HepG2 (cell line): ENCODE data around the gene NINJ2. TPM values are rescaled to one million over a fixed set of nuclear protein-coding genes. Genes with fewer than 3 reads are reported as not detected.

ENCODE experiments used
- CC2D1A ChIP-seq: sonication (generic); formaldehyde crosslinking; IDR thresholded peaks from 2 replicates; pipeline ENCODE4 v1.8.1; 2023; ENCODE audit warnings: mild to moderate bottlenecking, missing genetic modification reagents
- CREB1 ChIP-seq, 2 experiments: fragments of 450-650 bp in 1 of 2; IDR thresholded peaks; 2 replicates each; pipeline ENCODE4 v1.6.1; 2016 to 2017; ENCODE audit warnings: control low read depth in 1 of 2, mild to moderate bottlenecking in 1 of 2, missing compliant biosample characterization in 1 of 2, missing genetic modification characterization in 1 of 2
- JUND ChIP-seq: sonication (generic); formaldehyde crosslinking; IDR thresholded peaks from 2 replicates; pipeline ENCODE4 v1.8.0; 2022; ENCODE audit warnings: mild to moderate bottlenecking, missing genetic modification reagents
- KDM2A ChIP-seq: sonication (generic); formaldehyde crosslinking; IDR thresholded peaks from 2 replicates; pipeline ENCODE4 v1.4.0; 2020; ENCODE audit warnings: low read depth, missing genetic modification reagents, borderline replicate concordance
- PAF1 ChIP-seq: IDR thresholded peaks from 2 replicates; pipeline ENCODE4 v1.6.1; 2016; ENCODE audit warnings: missing genetic modification reagents, missing compliant biosample characterization
- SP2 ChIP-seq: sonication (generic); formaldehyde crosslinking; IDR thresholded peaks from 2 replicates; pipeline ENCODE4 v1.5.1; 2020; ENCODE audit warnings: mild to moderate bottlenecking, missing genetic modification reagents
- TCF7L2 ChIP-seq: IDR thresholded peaks from 2 replicates; pipeline ENCODE4 v1.6.1; 2011; ENCODE audit warnings: mild to moderate bottlenecking, low read depth, low read length, moderate library complexity
- ZNF3 ChIP-seq: IDR thresholded peaks from 2 replicates; pipeline ENCODE4 v1.7.0; 2017; ENCODE audit warnings: inconsistent platforms
- ZNF33A ChIP-seq: sonication (generic); formaldehyde crosslinking; IDR thresholded peaks from 2 replicates; pipeline ENCODE4 v1.5.1; 2020; ENCODE audit warnings: missing genetic modification reagents, mild to moderate bottlenecking, moderate library complexity, borderline replicate concordance
- ZNF484 ChIP-seq: sonication (generic); formaldehyde crosslinking; IDR thresholded peaks from 2 replicates; pipeline ENCODE4 v1.5.1; 2020; ENCODE audit warnings: mild to moderate bottlenecking, low read depth, missing genetic modification reagents, borderline replicate concordance
- ZNF776 ChIP-seq: sonication (generic); formaldehyde crosslinking; IDR thresholded peaks from 2 replicates; pipeline ENCODE4 v1.4.0; 2020; ENCODE audit warnings: mild to moderate bottlenecking, missing genetic modification reagents
- polyA plus RNA-seq, 8 experiments: library from polyadenylated mRNA; depleted of rRNA in 3 of 8; stranded (reverse) in 7 of 8; unstranded in 1 of 8; fragments of >200 nt; fragmentation: Illumina TruSeq in 4 of 8; extraction: Trizol in 4 of 8; gene quantifications; 2 replicates each; pipeline versions ENCODE4 v1.2.1 to v1.2.3, GENCODE V29; 2011 to 2016; ENCODE audit warnings: low read depth in 4 of 8, missing spikeins in 1 of 8, mixed read lengths in 1 of 8; ENCODE audit not compliant: insufficient read depth in 1 of 8
- total RNA-seq, 5 experiments: library from RNA; depleted of rRNA; stranded (reverse); fragments of >200 nt; fragmentation: Illumina TruSeq; extraction: Trizol; gene quantifications; 2 replicates each; pipeline ENCODE4 v1.2.3, GENCODE V29; 2016; ENCODE audit warnings: low read depth in 1 of 5
- TF ChIP-seq, protein P1 (sequence below): sonication (generic); formaldehyde crosslinking; IDR thresholded peaks from 2 replicates; pipeline ENCODE4 v1.4.0; 2020; ENCODE audit warnings: mild to moderate bottlenecking, missing genetic modification reagents
- TF ChIP-seq, protein P2 (sequence below): IDR thresholded peaks from 2 replicates; pipeline ENCODE4 v1.6.1; 2016
- TF ChIP-seq, protein P3 (sequence below): sonication (generic); formaldehyde crosslinking; IDR thresholded peaks from 2 replicates; pipeline ENCODE4 v1.9.0; 2021; ENCODE audit warnings: missing genetic modification reagents, mild to moderate bottlenecking, borderline replicate concordance
- TF ChIP-seq, protein P4 (sequence below): fragments of 450-650 bp; IDR thresholded peaks from 2 replicates; pipeline ENCODE4 v1.6.1; 2017; ENCODE audit warnings: mild to moderate bottlenecking
- TF ChIP-seq, protein P5 (sequence below): sonication (generic); formaldehyde crosslinking; IDR thresholded peaks from 2 replicates; pipeline ENCODE4 v1.5.0; 2020; ENCODE audit warnings: mild to moderate bottlenecking, missing genetic modification reagents
- TF ChIP-seq, protein P6 (sequence below): sonication (generic); formaldehyde crosslinking; IDR thresholded peaks from 2 replicates; pipeline ENCODE4 v1.8.0; 2022; ENCODE audit warnings: missing genetic modification reagents, mild to moderate bottlenecking, inconsistent platforms, borderline replicate concordance

Gene NINJ2
- total and polyA plus RNA-seq, 2 of the 13 experiments (the other 11 are each of a cell fraction or from before 2014, with no cell fraction given): 0.62 to 3.8 TPM

DNA sequence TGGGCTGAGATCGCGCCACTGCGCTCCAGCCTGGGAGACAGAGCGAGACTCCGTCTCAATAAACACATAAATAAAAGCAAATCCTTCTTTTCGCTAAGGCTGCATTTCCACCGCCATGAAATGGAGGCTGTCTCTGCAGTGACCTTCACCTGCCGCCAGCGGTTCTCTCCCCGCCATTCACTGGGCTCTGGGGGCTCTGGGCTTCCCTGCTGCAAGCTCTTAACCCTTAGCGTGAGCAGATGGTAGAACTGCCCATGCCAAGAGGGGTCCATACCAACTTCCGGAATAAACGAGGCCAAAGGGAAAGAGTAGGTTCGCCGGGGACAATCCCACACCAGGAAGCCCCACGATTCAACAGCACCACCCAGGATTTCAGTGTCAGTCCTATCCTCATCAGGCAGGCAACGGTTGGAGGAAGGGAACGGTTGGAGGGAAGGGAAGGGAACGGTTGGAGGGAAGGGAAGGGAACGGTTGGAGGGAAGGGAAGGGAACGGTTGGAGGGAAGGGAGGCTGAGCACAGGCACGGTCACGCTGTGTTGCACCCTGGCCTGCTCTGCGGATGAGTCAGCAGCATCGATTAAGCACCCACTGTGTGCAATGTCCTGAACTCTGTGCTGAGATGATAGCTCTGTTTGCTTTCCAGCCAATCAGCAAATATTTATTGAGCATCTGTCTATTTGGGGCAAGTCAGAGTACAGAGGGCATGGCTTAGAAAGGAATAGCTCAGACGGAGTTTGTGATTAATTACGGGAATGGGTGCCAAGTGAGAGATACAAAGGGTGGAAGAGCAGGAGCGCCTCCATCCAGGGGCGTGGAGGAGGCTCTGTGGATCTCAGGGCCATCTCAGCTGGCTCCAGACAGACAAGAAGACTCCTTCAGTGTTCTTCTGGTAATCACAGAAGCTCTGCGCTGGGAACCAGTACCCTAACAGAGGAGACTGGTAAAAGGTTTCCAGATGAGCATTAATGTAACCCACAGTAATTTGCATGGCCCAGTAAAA, 77.9 kb downstream of the NINJ2 start (continued):
- TF ChIP-seq, protein P1, sequence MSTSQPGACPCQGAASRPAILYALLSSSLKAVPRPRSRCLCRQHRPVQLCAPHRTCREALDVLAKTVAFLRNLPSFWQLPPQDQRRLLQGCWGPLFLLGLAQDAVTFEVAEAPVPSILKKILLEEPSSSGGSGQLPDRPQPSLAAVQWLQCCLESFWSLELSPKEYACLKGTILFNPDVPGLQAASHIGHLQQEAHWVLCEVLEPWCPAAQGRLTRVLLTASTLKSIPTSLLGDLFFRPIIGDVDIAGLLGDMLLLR (CRISPR knock-in tag): no peak
- TF ChIP-seq SP2 (CRISPR knock-in tag) (0 out of 2 replicates have a peak, but pooled peaks have one; percentile 34), ZNF3 (no peak), JUND (CRISPR knock-in tag) (peak; percentile 99), ZNF33A (CRISPR knock-in tag) (no peak), PAF1 (CRISPR knock-in tag) (no peak), ZNF484 (no peak), KDM2A (no peak), CREB1 (IDR thresholded peaks at IDR 0.05) (0 out of 2 replicates have a peak, but pooled peaks have one; percentile 5), CREB1 (CRISPR knock-in tag; IDR thresholded peaks at IDR 0.05) (peak; percentile 63), CC2D1A (no peak), TCF7L2 (no peak), ZNF776 (no peak)
- TF ChIP-seq, protein P2, sequence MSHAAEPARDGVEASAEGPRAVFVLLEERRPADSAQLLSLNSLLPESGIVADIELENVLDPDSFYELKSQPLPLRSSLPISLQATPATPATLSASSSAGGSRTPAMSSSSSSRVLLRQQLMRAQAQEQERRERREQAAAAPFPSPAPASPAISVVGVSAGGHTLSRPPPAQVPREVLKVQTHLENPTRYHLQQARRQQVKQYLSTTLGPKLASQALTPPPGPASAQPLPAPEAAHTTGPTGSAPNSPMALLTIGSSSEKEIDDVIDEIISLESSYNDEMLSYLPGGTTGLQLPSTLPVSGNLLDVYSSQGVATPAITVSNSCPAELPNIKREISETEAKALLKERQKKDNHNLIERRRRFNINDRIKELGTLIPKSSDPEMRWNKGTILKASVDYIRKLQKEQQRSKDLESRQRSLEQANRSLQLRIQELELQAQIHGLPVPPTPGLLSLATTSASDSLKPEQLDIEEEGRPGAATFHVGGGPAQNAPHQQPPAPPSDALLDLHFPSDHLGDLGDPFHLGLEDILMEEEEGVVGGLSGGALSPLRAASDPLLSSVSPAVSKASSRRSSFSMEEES (CRISPR knock-in tag): no peak
- TF ChIP-seq, protein P3, sequence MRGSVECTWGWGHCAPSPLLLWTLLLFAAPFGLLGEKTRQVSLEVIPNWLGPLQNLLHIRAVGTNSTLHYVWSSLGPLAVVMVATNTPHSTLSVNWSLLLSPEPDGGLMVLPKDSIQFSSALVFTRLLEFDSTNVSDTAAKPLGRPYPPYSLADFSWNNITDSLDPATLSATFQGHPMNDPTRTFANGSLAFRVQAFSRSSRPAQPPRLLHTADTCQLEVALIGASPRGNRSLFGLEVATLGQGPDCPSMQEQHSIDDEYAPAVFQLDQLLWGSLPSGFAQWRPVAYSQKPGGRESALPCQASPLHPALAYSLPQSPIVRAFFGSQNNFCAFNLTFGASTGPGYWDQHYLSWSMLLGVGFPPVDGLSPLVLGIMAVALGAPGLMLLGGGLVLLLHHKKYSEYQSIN: no peak
- TF ChIP-seq, protein P4, sequence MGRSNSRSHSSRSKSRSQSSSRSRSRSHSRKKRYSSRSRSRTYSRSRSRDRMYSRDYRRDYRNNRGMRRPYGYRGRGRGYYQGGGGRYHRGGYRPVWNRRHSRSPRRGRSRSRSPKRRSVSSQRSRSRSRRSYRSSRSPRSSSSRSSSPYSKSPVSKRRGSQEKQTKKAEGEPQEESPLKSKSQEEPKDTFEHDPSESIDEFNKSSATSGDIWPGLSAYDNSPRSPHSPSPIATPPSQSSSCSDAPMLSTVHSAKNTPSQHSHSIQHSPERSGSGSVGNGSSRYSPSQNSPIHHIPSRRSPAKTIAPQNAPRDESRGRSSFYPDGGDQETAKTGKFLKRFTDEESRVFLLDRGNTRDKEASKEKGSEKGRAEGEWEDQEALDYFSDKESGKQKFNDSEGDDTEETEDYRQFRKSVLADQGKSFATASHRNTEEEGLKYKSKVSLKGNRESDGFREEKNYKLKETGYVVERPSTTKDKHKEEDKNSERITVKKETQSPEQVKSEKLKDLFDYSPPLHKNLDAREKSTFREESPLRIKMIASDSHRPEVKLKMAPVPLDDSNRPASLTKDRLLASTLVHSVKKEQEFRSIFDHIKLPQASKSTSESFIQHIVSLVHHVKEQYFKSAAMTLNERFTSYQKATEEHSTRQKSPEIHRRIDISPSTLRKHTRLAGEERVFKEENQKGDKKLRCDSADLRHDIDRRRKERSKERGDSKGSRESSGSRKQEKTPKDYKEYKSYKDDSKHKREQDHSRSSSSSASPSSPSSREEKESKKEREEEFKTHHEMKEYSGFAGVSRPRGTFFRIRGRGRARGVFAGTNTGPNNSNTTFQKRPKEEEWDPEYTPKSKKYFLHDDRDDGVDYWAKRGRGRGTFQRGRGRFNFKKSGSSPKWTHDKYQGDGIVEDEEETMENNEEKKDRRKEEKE: no peak
- TF ChIP-seq, protein P5, sequence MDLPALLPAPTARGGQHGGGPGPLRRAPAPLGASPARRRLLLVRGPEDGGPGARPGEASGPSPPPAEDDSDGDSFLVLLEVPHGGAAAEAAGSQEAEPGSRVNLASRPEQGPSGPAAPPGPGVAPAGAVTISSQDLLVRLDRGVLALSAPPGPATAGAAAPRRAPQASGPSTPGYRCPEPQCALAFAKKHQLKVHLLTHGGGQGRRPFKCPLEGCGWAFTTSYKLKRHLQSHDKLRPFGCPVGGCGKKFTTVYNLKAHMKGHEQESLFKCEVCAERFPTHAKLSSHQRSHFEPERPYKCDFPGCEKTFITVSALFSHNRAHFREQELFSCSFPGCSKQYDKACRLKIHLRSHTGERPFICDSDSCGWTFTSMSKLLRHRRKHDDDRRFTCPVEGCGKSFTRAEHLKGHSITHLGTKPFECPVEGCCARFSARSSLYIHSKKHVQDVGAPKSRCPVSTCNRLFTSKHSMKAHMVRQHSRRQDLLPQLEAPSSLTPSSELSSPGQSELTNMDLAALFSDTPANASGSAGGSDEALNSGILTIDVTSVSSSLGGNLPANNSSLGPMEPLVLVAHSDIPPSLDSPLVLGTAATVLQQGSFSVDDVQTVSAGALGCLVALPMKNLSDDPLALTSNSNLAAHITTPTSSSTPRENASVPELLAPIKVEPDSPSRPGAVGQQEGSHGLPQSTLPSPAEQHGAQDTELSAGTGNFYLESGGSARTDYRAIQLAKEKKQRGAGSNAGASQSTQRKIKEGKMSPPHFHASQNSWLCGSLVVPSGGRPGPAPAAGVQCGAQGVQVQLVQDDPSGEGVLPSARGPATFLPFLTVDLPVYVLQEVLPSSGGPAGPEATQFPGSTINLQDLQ (CRISPR knock-in tag): no peak
- TF ChIP-seq, protein P6, sequence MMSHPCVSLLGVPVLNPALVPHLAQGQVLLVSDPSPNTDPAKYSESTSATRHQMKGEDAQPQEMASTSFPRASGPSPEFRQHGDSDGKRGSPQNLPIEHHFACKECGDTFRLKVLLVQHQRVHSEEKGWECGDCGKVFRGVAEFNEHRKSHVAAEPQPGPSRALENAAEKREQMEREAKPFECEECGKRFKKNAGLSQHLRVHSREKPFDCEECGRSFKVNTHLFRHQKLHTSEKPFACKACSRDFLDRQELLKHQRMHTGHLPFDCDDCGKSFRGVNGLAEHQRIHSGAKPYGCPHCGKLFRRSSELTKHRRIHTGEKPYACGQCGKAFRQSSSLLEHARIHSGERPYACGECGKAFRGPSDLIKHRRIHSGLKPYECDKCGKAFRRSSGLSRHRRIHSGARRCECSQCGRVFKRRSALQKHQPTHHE (CRISPR knock-in tag): no peak; the same call in 1 of the 2 replicates
